GM23338 (cell line): Measurements from ENCODE around the gene WDR33. TPM values are rescaled to one million over a fixed set of nuclear protein-coding genes. Genes with fewer than 3 reads are reported as not detected.

Experiments
- ATAC-seq: fragments of 200-7000 bp; cut with Tn5 transposase; 3 replicates; pipeline ENCODE4 v1.9.1; 2020
- DNase-seq: peaks from one replicate; pipeline ENCODE4 v3.0.0-alpha.2; 2015; ENCODE audit warnings: low spot score
- H2AFZ ChIP-seq: fragments of 200-600 bp; sonication (generic); 2 replicates; pipeline ENCODE4 v1.8.0; 2016; ENCODE audit warnings: antibody characterized with exemption, mild to moderate bottlenecking, moderate library complexity
- H3F3A ChIP-seq: fragments of 200-600 bp; sonication (generic); replicated peaks from 2 replicates; pipeline ENCODE4 v1.8.0; 2017; ENCODE audit warnings: antibody characterized with exemption, mixed run types, low read depth
- H3K27ac ChIP-seq: fragments of 200-600 bp; sonication (generic); 2 replicates; pipeline ENCODE4 v1.6.1; 2016; ENCODE audit warnings: low read depth
- H3K27me3 ChIP-seq: fragments of 200-600 bp; sonication (generic); 2 replicates; pipeline ENCODE4 v1.8.0; 2016; ENCODE audit warnings: mild to moderate bottlenecking, mixed run types, moderate library complexity; ENCODE audit not compliant: insufficient read depth
- H3K36me3 ChIP-seq: fragments of 200-600 bp; sonication (generic); 2 replicates; pipeline ENCODE4 v1.8.0; 2016; ENCODE audit warnings: mild to moderate bottlenecking; ENCODE audit not compliant: insufficient read depth
- H3K4me1 ChIP-seq: fragments of 200-600 bp; sonication (generic); 2 replicates; pipeline ENCODE4 v1.8.0; 2016; ENCODE audit warnings: mild to moderate bottlenecking, moderate library complexity; ENCODE audit not compliant: insufficient read depth
- H3K4me2 ChIP-seq: fragments of 200-600 bp; sonication (generic); 2 replicates; pipeline ENCODE4 v1.7.1; 2017; ENCODE audit warnings: mixed run types
- H3K4me3 ChIP-seq: fragments of 200-600 bp; sonication (generic); 2 replicates; pipeline ENCODE4 v1.6.1; 2016; ENCODE audit warnings: mixed run types
- H3K79me2 ChIP-seq: fragments of 200-600 bp; sonication (generic); replicated peaks from 2 replicates; pipeline ENCODE4 v1.8.0; 2017; ENCODE audit warnings: mild to moderate bottlenecking; ENCODE audit not compliant: insufficient read depth
- H3K9me2 ChIP-seq: fragments of 200-600 bp; sonication (generic); 2 replicates; pipeline ENCODE4 v1.8.0; 2017; ENCODE audit not compliant: insufficient read depth
- H4K20me1 ChIP-seq: fragments of 200-600 bp; sonication (generic); replicated peaks from 2 replicates; pipeline ENCODE4 v1.8.0; 2017; ENCODE audit warnings: mild to moderate bottlenecking; ENCODE audit not compliant: insufficient read depth
- H3K27ac Mint-ChIP-seq: 2 replicates; pipeline ENCODE4 v1.8.0; 2020; ENCODE audit warnings: inconsistent platforms, mild to moderate bottlenecking, moderate library complexity, mixed read lengths
- H3K27me3 Mint-ChIP-seq: 3 replicates; pipeline ENCODE4 v1.8.0; 2022; ENCODE audit warnings: low read depth, mild to moderate bottlenecking, moderate library complexity, mixed read lengths, inconsistent platforms; ENCODE audit not compliant: insufficient read depth, poor library complexity
- H3K36me3 Mint-ChIP-seq: 3 replicates; pipeline ENCODE4 v1.8.0; 2021; ENCODE audit warnings: low read depth, mild to moderate bottlenecking, inconsistent platforms, moderate library complexity, mixed read lengths
- H3K4me1 Mint-ChIP-seq: 3 replicates; pipeline ENCODE4 v1.8.0; 2020; ENCODE audit warnings: mild to moderate bottlenecking, inconsistent platforms, mixed read lengths
- H3K4me3 Mint-ChIP-seq: 3 replicates; pipeline ENCODE4 v1.8.0; 2021; ENCODE audit warnings: moderate library complexity, mild to moderate bottlenecking, inconsistent platforms, mixed read lengths
- H3K9me3 Mint-ChIP-seq: 3 replicates; pipeline ENCODE4 v1.8.0; 2020; ENCODE audit warnings: moderate library complexity, mild to moderate bottlenecking, inconsistent platforms, mixed read lengths
- CREB1 ChIP-seq: fragments of 250-450 bp; sonication (Bioruptor Pico); IDR thresholded peaks from 2 replicates; pipeline ENCODE4 v1.5.0; 2020; ENCODE audit warnings: low read depth, mild to moderate bottlenecking, moderate library complexity
- CTCF ChIP-seq, 2 experiments: fragments of 200-600 bp in 1 of 2; sonication (generic) in 1 of 2; conservative IDR thresholded peaks; 2 replicates each; pipeline versions ENCODE4 v1.5.1 to v1.6.1; 2016 to 2017; ENCODE audit warnings: antibody characterized with exemption in 2 of 2, low read depth in 2 of 2, mild to moderate bottlenecking in 2 of 2, moderate library complexity in 1 of 2
- EZH2 ChIP-seq: fragments of 200-600 bp; sonication (generic); IDR thresholded peaks from one replicate; pipeline ENCODE4 v1.8.0; 2017; ENCODE audit warnings: antibody characterized with exemption, mild to moderate bottlenecking, low read depth; ENCODE audit not compliant: unreplicated experiment
- EZH2phosphoT487 ChIP-seq: fragments of 200-600 bp; sonication (generic); IDR thresholded peaks from one replicate; pipeline ENCODE4 v1.8.1; 2018; ENCODE audit warnings: antibody characterized with exemption; ENCODE audit not compliant: unreplicated experiment
- JUNB ChIP-seq: IDR thresholded peaks from one replicate; pipeline ENCODE4 v1.6.1; 2016; ENCODE audit warnings: antibody characterized with exemption; ENCODE audit not compliant: unreplicated experiment
- NANOG ChIP-seq: IDR thresholded peaks from 2 replicates; pipeline ENCODE4 v1.6.1; 2016; ENCODE audit warnings: antibody characterized with exemption, borderline replicate concordance
- POLR2AphosphoS5 ChIP-seq: IDR thresholded peaks from 2 replicates; pipeline ENCODE4 v1.6.1; 2016; ENCODE audit warnings: antibody characterized with exemption, low read depth
- REST ChIP-seq: IDR thresholded peaks from one replicate; pipeline ENCODE4 v1.6.1; 2018; ENCODE audit warnings: antibody characterized with exemption; ENCODE audit not compliant: unreplicated experiment
- STAT1 ChIP-seq: IDR thresholded peaks from one replicate; pipeline ENCODE4 v1.6.1; 2016; ENCODE audit warnings: antibody characterized with exemption; ENCODE audit not compliant: unreplicated experiment
- ZNF114 ChIP-seq: fragments of 250-450 bp; sonication (Bioruptor Pico); IDR thresholded peaks from 2 replicates; pipeline ENCODE4 v1.5.0; 2020; ENCODE audit warnings: mild to moderate bottlenecking, moderate library complexity
- ZNF331 ChIP-seq: fragments of 250-450 bp; sonication (Bioruptor Pico); IDR thresholded peaks from 2 replicates; pipeline ENCODE4 v1.5.0; 2020; ENCODE audit warnings: low read depth, mild to moderate bottlenecking, moderate library complexity
- ZNF462 ChIP-seq: fragments of 250-450 bp; sonication (Bioruptor Pico); IDR thresholded peaks from 2 replicates; pipeline ENCODE4 v1.5.0; 2020; ENCODE audit warnings: mild to moderate bottlenecking, moderate library complexity
- polyA plus RNA-seq: library from polyadenylated mRNA; unstranded; fragments of >200 nt; fragmentation: Nextera tagmentation; extraction: Ambion mirVana; gene quantifications from 2 replicates; pipeline ENCODE4 v1.2.1, GENCODE V29; 2016
- total RNA-seq: library from RNA; depleted of rRNA; stranded (reverse); fragments of >200 nt; shearing (Covaris generic); gene quantifications from 2 replicates; pipeline ENCODE4 v1.2.3, GENCODE V29; 2014

Gene WDR33
- total and polyA plus RNA-seq, 2 experiments from 2014 or later: 37.2 to 54.7 TPM

GRCh38 chr2:127818794-127819425 lies 7.9 kb upstream of the WDR33 start (continued):
- TF ChIP-seq EZH2phosphoT487: no peak
- TF ChIP-seq EZH2: no peak
- TF ChIP-seq ZNF114 (CRISPR knock-in tag): no peak

GRCh38 chr2:127818241-127818640 lies 7.3 kb upstream of the WDR33 start:
- Mint-ChIP-seq H3K36me3 (peaks cover 30% of the 10 kb centered on the region), H3K9me3 (peaks cover 51% of the 10 kb centered on the region), H3K27me3 (peaks cover 10% of the 10 kb centered on the region), H3K27ac (no peak overlapping the region), H3K4me1 (peaks cover 4% of the 10 kb centered on the region; the same call in 2 of the 3 replicates), H3K4me3 (no peak overlapping the region)
- Histone ChIP-seq H4K20me1 (no peaks in the 10 kb centered on the region), H2AFZ (0 out of 2 replicates have a peak overlapping the region, but pooled peaks have one; percentile 29), H3K36me3 (peaks cover 7% of the 10 kb centered on the region; the same call in 1 of the 2 replicates), H3K4me3 (no peak overlapping the region), H3F3A (no peaks in the 10 kb centered on the region), H3K4me2 (no peak overlapping the region), H3K27me3 (no peaks in the 10 kb centered on the region), H3K79me2 (no peaks in the 10 kb centered on the region), H3K9me2 (no peaks in the 10 kb centered on the region), H3K27ac (no peak overlapping the region), H3K4me1 (no peaks in the 10 kb centered on the region)
- ATAC-seq: no peak
- DNase-seq: no peak
- no peak for TF ChIP-seq NANOG
- no peak for TF ChIP-seq JUNB
- TF ChIP-seq ZNF114 (CRISPR knock-in tag): no peak
- TF ChIP-seq POLR2AphosphoS5: no peak
- no peak for TF ChIP-seq EZH2phosphoT487
- TF ChIP-seq CTCF (conservative IDR thresholded peaks at IDR 0.05; ENCODE audit: low read depth in 2 of 2): no peak
- no peak for TF ChIP-seq CREB1
- TF ChIP-seq ZNF331 (CRISPR knock-in tag): no peak
- TF ChIP-seq ZNF462: no peak
- TF ChIP-seq REST: no peak
- TF ChIP-seq STAT1: no peak
- no peak for TF ChIP-seq EZH2
